CD1c-positive myeloid dendritic cell (primary cell): ENCODE results near the gene PIAS3.
"Not testable (repeated sequence)": the region's sequence is repeated elsewhere in the genome, so short reads cannot be mapped to it uniquely, and the experiment has no call there.

Source experiments
- DNase-seq: peaks from one replicate; pipeline ENCODE4 v3.0.0-alpha.2; 2016; ENCODE audit errors: extremely low spot score

Gene PIAS3

GRCh38 chr1:145874646-145875045 is 15.8 kb upstream of the PIAS3 start:
- no peak for DNase-seq

GRCh38 chr1:145871994-145872924 is 13.4 kb upstream of the PIAS3 start:
- peak; percentile 63 for DNase-seq

GRCh38 chr1:145868232-145868631 is 9.4 kb upstream of the PIAS3 start:
- no peak for DNase-seq

GRCh38 chr1:145863282-145864018 is 4.6 kb upstream of the PIAS3 start:
- DNase-seq: no peak

- peak; percentile 88 for DNase-seq
These were observed 676 bp upstream of the PIAS3 start for GRCh38 chr1:145859491-145860023.

GRCh38 chr1:145858238-145858900 is 512 bp downstream of the PIAS3 start:
- peak; percentile 26 for DNase-seq

- DNase-seq: no peak
These were observed 1.7 kb downstream of the PIAS3 start for GRCh38 chr1:145857170-145857569.

- DNase-seq: no peak
These were observed 3.4 kb downstream of the PIAS3 start for GRCh38 chr1:145855426-145855948.

GRCh38 chr1:145849356-145850160 is 9.3 kb downstream of the PIAS3 start:
- DNase-seq: no peak

GRCh38 chr1:145847827-145848226 is 11.1 kb downstream of the PIAS3 start:
- DNase-seq: no peak

- DNase-seq: peak; percentile 27
These were observed 12.7 kb downstream of the PIAS3 start for GRCh38 chr1:145846201-145846612.

- peak; percentile 72 for DNase-seq
These were observed 13.2 kb downstream of the PIAS3 start, which contains the start of gene NUDT17 for GRCh38 chr1:145845514-145846161. Gene NUDT17 (plus strand): TSS chr1:145845630. CDS start chr1:145845641, 11 bp downstream.

- DNase-seq: peak; percentile 66
These were observed 13.8 kb downstream of the PIAS3 start for GRCh38 chr1:145845144-145845513.

- no peak for DNase-seq
These were observed 15.8 kb downstream of the PIAS3 start for GRCh38 chr1:145843031-145843430.

- DNase-seq: no peak
These were observed 21.2 kb downstream of the PIAS3 start for GRCh38 chr1:145837656-145838055.

GRCh38 chr1:145830810-145831209 is 28.1 kb downstream of the PIAS3 start:
- DNase-seq: not testable (repeated sequence)

- DNase-seq: no peak
These were observed 30.4 kb downstream of the PIAS3 start for GRCh38 chr1:145828367-145829026.

- no peak for DNase-seq
These were observed 30.9 kb downstream of the PIAS3 start for GRCh38 chr1:145827966-145828365.

- no peak for DNase-seq
These were observed 32.9 kb downstream of the PIAS3 start for GRCh38 chr1:145826030-145826429.

GRCh38 chr1:145824499-145824842 is 34.4 kb downstream of the PIAS3 start:
- no peak for DNase-seq
